GM19240 (cell line): ENCODE measurements around the gene IL1RAPL2.

Experiments used
- DNase-seq: peaks from one replicate; pipeline ENCODE4 v3.0.0; 2011; ENCODE audit warnings: low spot score; ENCODE audit not compliant: insufficient read length

IL1RAPL2 gene

GRCh38 chrX:105458846-105459245 is 892.8 kb downstream of the IL1RAPL2 start:
- no peak for DNase-seq

- no peak for DNase-seq
Measured at GRCh38 chrX:105460376-105460775, 894.4 kb downstream of the IL1RAPL2 start.

GRCh38 chrX:105461016-105461415 is 895.0 kb downstream of the IL1RAPL2 start:
- no peak for DNase-seq

GRCh38 chrX:105462186-105462585 is 896.2 kb downstream of the IL1RAPL2 start:
- no peak for DNase-seq

GRCh38 chrX:105463473-105463872 is 897.5 kb downstream of the IL1RAPL2 start:
- DNase-seq = no peak

- no peak for DNase-seq
Measured at GRCh38 chrX:105464618-105465017, 898.6 kb downstream of the IL1RAPL2 start.

- no peak for DNase-seq
Measured at GRCh38 chrX:105468741-105469140, 902.7 kb downstream of the IL1RAPL2 start.

- DNase-seq = no peak
Measured at GRCh38 chrX:105471597-105471996, 905.6 kb downstream of the IL1RAPL2 start.

- no peak for DNase-seq
Measured at GRCh38 chrX:105475801-105476200, 909.8 kb downstream of the IL1RAPL2 start.

- no peak for DNase-seq
Measured at GRCh38 chrX:105477351-105477750, 911.4 kb downstream of the IL1RAPL2 start.

GRCh38 chrX:105480646-105481310 is 914.8 kb downstream of the IL1RAPL2 start:
- no peak for DNase-seq

GRCh38 chrX:105483011-105483410 is 917.0 kb downstream of the IL1RAPL2 start:
- no peak for DNase-seq

GRCh38 chrX:105488716-105489115 is 922.7 kb downstream of the IL1RAPL2 start:
- DNase-seq = no peak

GRCh38 chrX:105495376-105495775 is 929.4 kb downstream of the IL1RAPL2 start:
- DNase-seq = no peak

GRCh38 chrX:105502336-105502735 is 936.3 kb downstream of the IL1RAPL2 start:
- no peak for DNase-seq

- no peak for DNase-seq
Measured at GRCh38 chrX:105515561-105515960, 949.6 kb downstream of the IL1RAPL2 start.

GRCh38 chrX:105526431-105526830 is 960.4 kb downstream of the IL1RAPL2 start:
- no peak for DNase-seq

- no peak for DNase-seq
Measured at GRCh38 chrX:105527759-105528158, 961.8 kb downstream of the IL1RAPL2 start.

GRCh38 chrX:105533951-105534350 is 968.0 kb downstream of the IL1RAPL2 start:
- DNase-seq = no peak

- no peak for DNase-seq
Measured at GRCh38 chrX:105543283-105543682, 977.3 kb downstream of the IL1RAPL2 start.

- DNase-seq = no peak
Measured at GRCh38 chrX:105550043-105550663, 984.2 kb downstream of the IL1RAPL2 start.

- DNase-seq = no peak
Measured at GRCh38 chrX:105552395-105552794, 986.4 kb downstream of the IL1RAPL2 start.

GRCh38 chrX:105553118-105553517 is 987.1 kb downstream of the IL1RAPL2 start:
- no peak for DNase-seq
